HL-60/S4 treated with phorbol 12-myristate 13-acetate at 8.2 ng/mL for 4 days and 3 days (cell line): ENCODE data around the gene PAX8.

Source experiments
- in situ Hi-C: fragments of 300-500 bp; cut with MboI; formaldehyde crosslinking; loops from 2 replicates; pipeline ENCODE4 v1.15.0; 2022; ENCODE audit warnings: low sequenced_read_pairs

The PAX8 gene

GRCh38 chr2:113172721-113173541 is 105.8 kb downstream of the PAX8 start:
- in situ Hi-C loops = no loop called here

GRCh38 chr2:113171334-113172075 is 107.2 kb downstream of the PAX8 start:
- in situ Hi-C loops = no loop called here

GRCh38 chr2:113169586-113169985 is 109.1 kb downstream of the PAX8 start:
- in situ Hi-C loops = no loop called here

DNA sequence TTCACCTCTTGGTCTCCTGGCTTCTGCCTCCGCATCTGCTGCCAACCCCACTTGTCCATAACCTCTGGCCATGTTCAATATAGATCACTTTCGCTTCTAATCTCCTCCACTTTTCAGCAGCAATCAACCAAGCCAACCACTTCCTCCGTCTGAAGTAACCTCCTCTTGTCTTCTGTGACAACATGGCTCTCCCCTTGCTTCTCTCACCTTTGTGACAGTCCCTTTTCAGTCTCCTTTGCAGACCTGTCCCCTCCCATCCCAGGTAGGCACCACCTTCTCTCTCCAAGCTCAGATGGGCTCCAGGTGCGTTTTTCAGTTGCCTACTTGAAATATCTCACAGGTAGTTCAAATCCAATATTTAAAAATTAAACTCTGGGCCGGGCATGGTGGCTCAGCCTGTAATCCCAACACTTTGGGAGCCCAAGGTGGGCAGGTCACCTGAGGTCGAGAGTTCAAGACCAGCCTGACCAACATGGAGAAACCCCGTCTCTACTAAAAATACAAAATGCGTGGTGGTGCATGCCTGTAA is 109.7 kb downstream of the PAX8 start:
- in situ Hi-C loops = no loop called here

DNA sequence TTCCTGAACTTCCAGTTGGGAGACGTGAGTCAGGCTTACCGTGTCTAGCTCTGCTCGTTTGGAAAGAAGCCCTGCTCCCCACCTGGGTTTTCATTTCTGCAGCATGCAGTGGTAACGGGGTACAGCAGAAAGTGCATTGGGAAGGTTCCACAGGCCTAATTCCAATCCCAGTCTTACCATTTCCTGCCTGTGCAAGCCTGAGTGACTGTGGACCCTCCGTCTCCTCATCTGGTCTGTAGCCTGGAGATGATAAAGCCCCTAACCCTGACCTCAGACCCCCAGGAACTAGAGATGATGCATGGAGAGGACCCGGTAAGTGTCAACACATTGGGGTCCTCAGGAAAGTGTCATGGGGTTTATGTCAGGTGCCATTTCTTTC is 110.8 kb downstream of the PAX8 start:
- in situ Hi-C loops = no loop called here

- in situ Hi-C loops = no loop called here
Measured at GRCh38 chr2:113167115-113167932, 111.4 kb downstream of the PAX8 start.

DNA sequence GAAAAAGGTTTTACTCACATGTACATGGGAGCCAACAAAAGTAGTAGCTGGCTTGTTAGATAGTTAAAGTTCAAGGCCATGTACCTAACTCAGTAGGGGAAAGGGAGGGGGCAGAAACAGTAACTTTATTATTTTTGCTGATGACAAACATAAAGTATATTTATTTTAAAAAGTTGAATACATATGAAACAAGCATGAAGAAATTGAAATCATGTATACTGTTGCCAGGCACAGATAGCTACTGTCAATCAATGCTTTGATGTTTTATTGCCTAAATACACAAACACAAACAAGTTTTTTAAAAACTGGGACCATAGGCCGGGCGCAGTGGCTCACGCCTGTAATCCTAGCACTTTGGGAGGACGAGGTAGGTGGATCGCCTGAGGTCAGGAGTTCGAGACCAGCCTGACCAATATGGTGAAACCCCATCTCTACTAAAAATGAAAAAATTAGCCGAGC is 112.5 kb downstream of the PAX8 start:
- in situ Hi-C loops = no loop called here
